ENCODE measurements around the gene ATP5ME. TPM values are rescaled to one million over a fixed set of nuclear protein-coding genes. Genes with fewer than 3 reads are reported as not detected.
"Not testable (repeated sequence)": the region's sequence is repeated elsewhere in the genome, so short reads cannot be mapped to it uniquely, and the experiment has no call there.

ATP5ME gene
- polyA plus RNA-seq, 2 donors: 539 to 570 TPM

DNA sequence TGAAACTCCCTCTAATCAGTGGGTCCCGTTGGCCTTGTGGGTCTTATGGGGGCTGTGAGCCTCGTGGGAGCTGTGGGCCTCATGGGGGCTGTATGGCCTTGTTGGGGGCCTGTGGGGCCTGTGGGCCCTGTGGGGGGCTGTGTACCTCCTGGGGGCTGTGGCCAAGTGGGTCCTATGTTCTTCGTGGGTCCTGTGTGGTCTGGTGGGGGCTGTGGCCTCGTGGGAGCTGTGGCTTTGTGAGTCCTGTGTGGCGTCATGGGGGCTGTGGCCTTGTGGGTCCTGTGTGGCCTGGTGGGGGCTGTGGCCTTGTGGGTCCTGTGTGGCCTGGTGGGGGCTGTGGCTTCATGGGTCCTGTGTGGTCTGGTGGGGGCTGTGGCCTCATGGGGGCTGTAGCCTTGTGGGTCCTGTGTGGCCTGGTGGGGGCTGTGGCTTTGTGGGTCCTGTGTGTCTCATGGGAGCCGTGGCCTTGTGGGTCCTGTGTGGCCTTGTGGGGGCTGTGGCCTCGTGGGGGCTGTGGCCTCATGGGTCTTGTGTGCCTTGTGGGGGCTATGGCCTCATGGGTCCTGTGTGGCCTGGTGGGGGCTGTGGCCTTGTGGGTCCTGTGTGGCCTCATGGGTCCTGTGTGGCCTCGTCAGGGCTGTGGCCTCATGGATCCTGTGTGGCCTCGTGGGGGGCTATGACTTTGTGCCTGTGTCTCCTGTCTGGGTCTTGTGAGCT lies 39.0 kb upstream of the ATP5ME start:
- Histone ChIP-seq H3K4me1 (ENCODE audit: control insufficient read depth in 2 of 2, insufficient read depth in 2 of 2, low read length in 1 of 2) (peaks cover 6% of the 10 kb centered on the region in 2 donors), H3K9me3 (ENCODE audit: control insufficient read depth in 2 of 2, insufficient read depth in 1 of 2, low read depth in 1 of 2, low read length in 1 of 2) (no peaks in the 10 kb centered on the region), H3K27me3 (ENCODE audit: control insufficient read depth in 1 of 2, insufficient read depth in 2 of 2, low read length in 2 of 2) (no peaks in the 10 kb centered on the region), H3K4me3 (ENCODE audit: low read depth in 1 of 2, low read length in 2 of 2) (no peak overlapping the region), H3K36me3 (ENCODE audit: control insufficient read depth in 2 of 2, insufficient read depth in 2 of 2, low read length in 1 of 2) (peaks cover 0 to 17% of the 10 kb centered on the region in 2 donors), H3K27ac (ENCODE audit: low read depth in 2 of 2, low read length in 1 of 2) (no peak overlapping the region)
- 86 to 89% methylated on average over 9 of the region's 9 CpGs for WGBS, 2 donors

- Histone ChIP-seq H3K9me3 (ENCODE audit: control insufficient read depth in 2 of 2, insufficient read depth in 1 of 2, low read depth in 1 of 2, low read length in 1 of 2) (no peaks in the 10 kb centered on the region), H3K27ac (ENCODE audit: low read depth in 2 of 2, low read length in 1 of 2) (no peak overlapping the region), H3K36me3 (ENCODE audit: control insufficient read depth in 2 of 2, insufficient read depth in 2 of 2, low read length in 1 of 2) (peaks cover 0 to 14% of the 10 kb centered on the region in 2 donors), H3K4me1 (ENCODE audit: control insufficient read depth in 2 of 2, insufficient read depth in 2 of 2, low read length in 1 of 2) (peaks cover 7 to 9% of the 10 kb centered on the region in 2 donors), H3K4me3 (ENCODE audit: low read depth in 1 of 2, low read length in 2 of 2) (no peak overlapping the region), H3K27me3 (ENCODE audit: control insufficient read depth in 1 of 2, insufficient read depth in 2 of 2, low read length in 2 of 2) (no peaks in the 10 kb centered on the region)
- 58 to 65% methylated on average over 3 of the region's 3 CpGs for WGBS, 2 donors
Measured at GRCh38 chr4:712093-712492, 38.0 kb upstream of the ATP5ME start.

GRCh38 chr4:710916-711315 lies 36.8 kb upstream of the ATP5ME start:
- peaks cover 0 to 14% of the 10 kb centered on the region in 2 donors for H3K36me3 ChIP-seq (ENCODE audit: control insufficient read depth in 2 of 2, insufficient read depth in 2 of 2, low read length in 1 of 2)
- H3K4me1 ChIP-seq (ENCODE audit: control insufficient read depth in 2 of 2, insufficient read depth in 2 of 2, low read length in 1 of 2): peaks cover 10 to 14% of the 10 kb centered on the region in 2 donors
- H3K9me3 ChIP-seq (ENCODE audit: control insufficient read depth in 2 of 2, insufficient read depth in 1 of 2, low read depth in 1 of 2, low read length in 1 of 2): no peaks in the 10 kb centered on the region
- no peak overlapping the region for H3K4me3 ChIP-seq (ENCODE audit: low read depth in 1 of 2, low read length in 2 of 2)
- H3K27ac ChIP-seq (ENCODE audit: low read depth in 2 of 2, low read length in 1 of 2): no peak overlapping the region
- 92 to 93% methylated on average over 13 of the region's 13 CpGs for WGBS, 2 donors
- no peaks in the 10 kb centered on the region for H3K27me3 ChIP-seq (ENCODE audit: control insufficient read depth in 1 of 2, insufficient read depth in 2 of 2, low read length in 2 of 2)

GRCh38 chr4:710116-710515 lies 36.0 kb upstream of the ATP5ME start:
- Histone ChIP-seq H3K27ac (ENCODE audit: low read depth in 2 of 2, low read length in 1 of 2) (no peak overlapping the region), H3K36me3 (ENCODE audit: control insufficient read depth in 2 of 2, insufficient read depth in 2 of 2, low read length in 1 of 2) (peaks cover 0 to 14% of the 10 kb centered on the region in 2 donors), H3K4me1 (ENCODE audit: control insufficient read depth in 2 of 2, insufficient read depth in 2 of 2, low read length in 1 of 2) (peaks cover 10 to 16% of the 10 kb centered on the region in 2 donors), H3K4me3 (ENCODE audit: low read depth in 1 of 2, low read length in 2 of 2) (no peak overlapping the region), H3K9me3 (ENCODE audit: control insufficient read depth in 2 of 2, insufficient read depth in 1 of 2, low read depth in 1 of 2, low read length in 1 of 2) (no peaks in the 10 kb centered on the region), H3K27me3 (ENCODE audit: control insufficient read depth in 1 of 2, insufficient read depth in 2 of 2, low read length in 2 of 2) (no peaks in the 10 kb centered on the region)
- WGBS, 2 donors: 78 to 82% methylated on average over 9 of the region's 9 CpGs

GRCh38 chr4:709348-709747 lies 35.3 kb upstream of the ATP5ME start:
- WGBS, 2 donors: 93 to 97% methylated on average over 6 of the region's 6 CpGs
- Histone ChIP-seq H3K4me1 (ENCODE audit: control insufficient read depth in 2 of 2, insufficient read depth in 2 of 2, low read length in 1 of 2) (peaks cover 10 to 16% of the 10 kb centered on the region in 2 donors), H3K27ac (ENCODE audit: low read depth in 2 of 2, low read length in 1 of 2) (no peak overlapping the region), H3K4me3 (ENCODE audit: low read depth in 1 of 2, low read length in 2 of 2) (no peak overlapping the region), H3K9me3 (ENCODE audit: control insufficient read depth in 2 of 2, insufficient read depth in 1 of 2, low read depth in 1 of 2, low read length in 1 of 2) (no peaks in the 10 kb centered on the region), H3K27me3 (ENCODE audit: control insufficient read depth in 1 of 2, insufficient read depth in 2 of 2, low read length in 2 of 2) (no peaks in the 10 kb centered on the region), H3K36me3 (ENCODE audit: control insufficient read depth in 2 of 2, insufficient read depth in 2 of 2, low read length in 1 of 2) (peaks cover 0 to 14% of the 10 kb centered on the region in 2 donors)

DNA sequence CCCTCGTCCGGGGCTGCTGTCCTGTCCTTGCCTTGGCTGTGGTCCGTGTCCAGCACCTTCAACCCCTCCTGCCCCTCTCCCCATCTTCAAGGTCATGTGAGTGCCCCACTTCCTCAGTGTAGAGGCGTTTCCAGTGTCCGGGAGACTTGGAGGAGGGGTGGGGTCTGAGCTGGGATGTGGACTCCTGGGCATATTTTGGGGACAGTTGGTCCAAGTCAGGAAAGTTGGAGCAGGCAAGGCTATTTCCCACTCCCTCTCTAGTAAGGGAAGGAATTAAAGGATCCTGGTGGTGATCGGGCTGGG lies 34.5 kb upstream of the ATP5ME start:
- H3K27ac ChIP-seq (ENCODE audit: low read depth in 2 of 2, low read length in 1 of 2): no peak overlapping the region
- WGBS, 2 donors: 87 to 92% methylated on average over 6 of the region's 6 CpGs
- H3K4me3 ChIP-seq (ENCODE audit: low read depth in 1 of 2, low read length in 2 of 2): no peak overlapping the region
- H3K27me3 ChIP-seq (ENCODE audit: control insufficient read depth in 1 of 2, insufficient read depth in 2 of 2, low read length in 2 of 2): no peaks in the 10 kb centered on the region
- peaks cover 10 to 16% of the 10 kb centered on the region in 2 donors for H3K4me1 ChIP-seq (ENCODE audit: control insufficient read depth in 2 of 2, insufficient read depth in 2 of 2, low read length in 1 of 2)
- H3K36me3 ChIP-seq (ENCODE audit: control insufficient read depth in 2 of 2, insufficient read depth in 2 of 2, low read length in 1 of 2): peaks cover 0 to 10% of the 10 kb centered on the region in 2 donors
- H3K9me3 ChIP-seq (ENCODE audit: control insufficient read depth in 2 of 2, insufficient read depth in 1 of 2, low read depth in 1 of 2, low read length in 1 of 2): no peaks in the 10 kb centered on the region

DNA sequence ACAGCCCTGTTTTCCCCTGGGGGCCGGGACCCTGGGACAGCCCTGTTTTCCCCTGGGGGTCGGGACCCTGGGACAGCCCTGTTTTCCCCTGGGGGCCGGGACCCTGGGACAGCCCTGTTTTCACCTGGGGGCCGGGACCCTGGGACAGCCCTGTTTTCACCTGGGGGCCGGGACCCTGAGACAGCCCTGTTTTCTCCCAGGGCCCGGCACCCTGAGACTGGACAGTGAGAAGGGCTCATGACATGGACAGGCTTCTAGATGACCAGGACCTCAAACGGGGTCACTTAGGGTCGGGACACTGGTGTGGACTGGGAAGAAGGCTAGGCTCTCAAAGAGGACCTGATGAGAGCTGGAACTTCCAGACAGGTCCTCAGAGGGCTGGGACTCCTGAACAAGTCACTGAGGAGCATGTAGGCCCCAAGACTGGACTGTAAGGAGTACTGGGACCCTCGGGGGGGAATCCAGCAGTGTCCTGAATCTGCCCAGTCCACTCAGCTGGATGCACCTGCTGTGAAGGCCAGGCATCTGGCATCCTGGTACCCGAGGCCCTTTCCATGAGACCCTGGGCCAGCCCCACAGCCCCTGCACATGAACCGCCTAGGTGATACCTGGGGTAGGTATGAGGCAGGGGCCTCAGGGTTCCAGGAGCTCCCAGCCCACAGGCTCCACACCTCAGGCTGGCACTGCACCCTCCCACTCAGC lies 34.0 kb upstream of the ATP5ME start:
- peaks cover 10 to 16% of the 10 kb centered on the region in 2 donors for H3K4me1 ChIP-seq (ENCODE audit: control insufficient read depth in 2 of 2, insufficient read depth in 2 of 2, low read length in 1 of 2)
- no peaks in the 10 kb centered on the region for H3K9me3 ChIP-seq (ENCODE audit: control insufficient read depth in 2 of 2, insufficient read depth in 1 of 2, low read depth in 1 of 2, low read length in 1 of 2)
- H3K27ac ChIP-seq (ENCODE audit: low read depth in 2 of 2, low read length in 1 of 2): no peak overlapping the region
- peaks cover 0 to 5% of the 10 kb centered on the region in 2 donors for H3K36me3 ChIP-seq (ENCODE audit: control insufficient read depth in 2 of 2, insufficient read depth in 2 of 2, low read length in 1 of 2)
- 86 to 89% methylated on average over 11 of the region's 11 CpGs for WGBS, 2 donors
- no peak overlapping the region for H3K4me3 ChIP-seq (ENCODE audit: low read depth in 1 of 2, low read length in 2 of 2)
- no peaks in the 10 kb centered on the region for H3K27me3 ChIP-seq (ENCODE audit: control insufficient read depth in 1 of 2, insufficient read depth in 2 of 2, low read length in 2 of 2)

- H3K36me3 ChIP-seq (ENCODE audit: control insufficient read depth in 2 of 2, insufficient read depth in 2 of 2, low read length in 1 of 2): peaks cover 0 to 2% of the 10 kb centered on the region in 2 donors
- H3K27me3 ChIP-seq (ENCODE audit: control insufficient read depth in 1 of 2, insufficient read depth in 2 of 2, low read length in 2 of 2): no peaks in the 10 kb centered on the region
- H3K4me1 ChIP-seq (ENCODE audit: control insufficient read depth in 2 of 2, insufficient read depth in 2 of 2, low read length in 1 of 2): peaks cover 10 to 16% of the 10 kb centered on the region in 2 donors
- H3K9me3 ChIP-seq (ENCODE audit: control insufficient read depth in 2 of 2, insufficient read depth in 1 of 2, low read depth in 1 of 2, low read length in 1 of 2): no peaks in the 10 kb centered on the region
- H3K4me3 ChIP-seq (ENCODE audit: low read depth in 1 of 2, low read length in 2 of 2): peak overlapping the region; percentile 27 to 86
- 48 to 51% methylated on average over 17 to 21 of the region's 21 CpGs for WGBS, 2 donors
- peak overlapping the region in 1 of 2 donors; percentile 35 for H3K27ac ChIP-seq (ENCODE audit: low read depth in 2 of 2, low read length in 1 of 2)
Measured at GRCh38 chr4:706834-707598, 32.9 kb upstream of the ATP5ME start.

DNA sequence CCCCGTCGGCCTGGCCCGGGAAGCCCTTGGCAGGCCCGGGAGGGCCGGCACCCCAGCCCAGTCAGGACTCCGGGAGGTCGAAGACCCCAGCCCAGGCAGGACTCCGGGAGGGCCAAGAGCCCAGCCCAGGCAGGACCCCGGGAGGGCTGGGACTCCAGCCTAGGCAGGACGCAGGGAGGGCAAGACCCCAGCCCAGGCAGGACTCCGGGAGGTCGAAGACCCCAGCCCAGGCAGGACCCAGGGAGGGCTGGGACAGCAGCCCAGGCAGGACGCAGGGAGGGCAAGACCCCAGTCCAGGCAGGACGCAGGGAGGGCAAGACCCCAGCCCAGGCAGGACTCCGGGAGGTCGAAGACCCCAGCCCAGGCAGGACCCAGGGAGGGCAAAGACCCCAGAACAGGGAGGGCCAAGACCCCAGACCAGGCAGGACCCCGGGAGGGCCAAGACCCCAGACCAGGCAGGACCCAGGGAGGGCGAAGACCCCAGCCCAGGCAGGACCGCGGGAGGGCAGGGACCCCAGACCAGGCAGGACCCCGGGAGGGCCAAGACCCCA lies 32.1 kb upstream of the ATP5ME start:
- not testable (repeated sequence) for H3K9me3 ChIP-seq (ENCODE audit: control insufficient read depth in 2 of 2, insufficient read depth in 1 of 2, low read depth in 1 of 2, low read length in 1 of 2); H3K36me3 ChIP-seq (ENCODE audit: control insufficient read depth in 2 of 2, insufficient read depth in 2 of 2, low read length in 1 of 2); H3K27me3 ChIP-seq (ENCODE audit: control insufficient read depth in 1 of 2, insufficient read depth in 2 of 2, low read length in 2 of 2)
- Histone ChIP-seq H3K4me1 (ENCODE audit: control insufficient read depth in 2 of 2, insufficient read depth in 2 of 2, low read length in 1 of 2) (peaks cover 10 to 16% of the 10 kb centered on the region in 2 donors), H3K4me3 (ENCODE audit: low read depth in 1 of 2, low read length in 2 of 2) (peak overlapping the region; percentile 86 to 97), H3K27ac (ENCODE audit: low read depth in 2 of 2, low read length in 1 of 2) (peak overlapping the region; percentile 76 to 84)
- 0 to 1% methylated on average over 21 of the region's 21 CpGs for WGBS, 2 donors
